HCT116 (cell line): Measurements from ENCODE around the gene GALNT11. TPM values are rescaled to one million over a fixed set of nuclear protein-coding genes. Genes with fewer than 3 reads are reported as not detected.

Experiments
- ATAC-seq: fragments of 200-7000 bp; cut with Tn5 transposase; 2 replicates; pipeline ENCODE4 v1.9.1; 2020; ENCODE audit warnings: mild to moderate bottlenecking, moderate library complexity
- BruUV-seq: library from RNA; stranded (reverse); fragments of 400-500 nt; replicated peaks from 2 replicates; lab custom pipeline; 2021; lab: Mats Ljungman, UMichigan
- CTCF ChIA-PET: fragments of 300-600 bp; sonication (Branson Sonifier 250); formaldehyde crosslinking; loops from one replicate; lab custom pipeline; 2021; ENCODE audit warnings: antibody characterized with exemption; lab: Charles Lee
- POLR2A ChIA-PET: fragments of 300-600, 350-600 bp; sonication (Branson Sonifier 250); formaldehyde crosslinking; loops from one replicate; lab custom pipeline; 2021; ENCODE audit warnings: antibody characterized with exemption; lab: Charles Lee
- RAD21 ChIA-PET, 2 experiments: fragments of 300-600 bp; sonication (Branson Sonifier 250); formaldehyde crosslinking; loops; one replicate each; lab custom pipeline; 2023; ENCODE audit warnings: low total read pairs in 2 of 2; ENCODE audit not compliant: uncharacterized antibody in 2 of 2, unreplicated experiment in 2 of 2, low non-redundant PET in 1 of 2; lab: Charles Lee
- DNase-seq: peaks from one replicate; pipeline ENCODE4 v3.0.0-alpha.2; 2010; ENCODE audit warnings: low read depth, low spot score
- H2AFZ ChIP-seq: fragments of 200-600 bp; shearing (Covaris generic), sonication (generic); 2 replicates; pipeline ENCODE4 v1.6.1; 2017; ENCODE audit warnings: low read depth, mixed run types, mixed read lengths, antibody characterized with exemption, low read length; ENCODE audit not compliant: poor library complexity, severe bottlenecking
- H3K27ac ChIP-seq: 2 replicates; pipeline ENCODE4 v1.5.1; 2012; ENCODE audit warnings: low read depth, low read length
- H3K27me3 ChIP-seq: fragments of 200-600 bp; sonication (generic); 2 replicates; pipeline ENCODE4 v1.6.1; 2016; ENCODE audit warnings: mixed run types, low read length, mixed read lengths; ENCODE audit not compliant: insufficient read depth
- H3K36me3 ChIP-seq, 2 experiments: fragments of 200-500 bp in 1 of 2; fragments of 200-600 bp in 1 of 2; sonication (Bioruptor generic) in 1 of 2; sonication (generic) in 1 of 2; 2 replicates each; pipeline versions ENCODE4 v1.5.1 to v1.6.1; 2014 to 2016; ENCODE audit warnings: low read length in 2 of 2, inconsistent platforms in 1 of 2, mixed read lengths in 1 of 2, mixed run types in 1 of 2; ENCODE audit not compliant: insufficient read depth in 2 of 2, control insufficient read depth in 1 of 2
- H3K4me1 ChIP-seq, 2 experiments: fragments of 200-600 bp in 1 of 2; sonication (generic) in 1 of 2; 2 replicates each; pipeline versions ENCODE4 v1.5.1 to v1.6.1; 2012 to 2017; ENCODE audit warnings: low read length in 2 of 2, inconsistent platforms in 1 of 2, mild to moderate bottlenecking in 1 of 2, mixed read lengths in 1 of 2, mixed run types in 1 of 2, moderate library complexity in 1 of 2; ENCODE audit not compliant: insufficient read depth in 2 of 2, control insufficient read depth in 1 of 2
- H3K4me2 ChIP-seq: fragments of 200-600 bp; sonication (generic); 2 replicates; pipeline ENCODE4 v1.6.1; 2017; ENCODE audit warnings: mixed run types, low read length, mixed read lengths
- H3K4me3 ChIP-seq, 2 experiments: fragments of 200-600 bp in 1 of 2; sonication (generic) in 1 of 2; replicated peaks in 1 of 2; 2 replicates each; pipeline ENCODE4 v1.5.1; 2011 to 2016; ENCODE audit warnings: low read length in 2 of 2, control low read depth in 1 of 2, low read depth in 1 of 2, mild to moderate bottlenecking in 1 of 2, mixed read lengths in 1 of 2, mixed run types in 1 of 2
- H3K79me2 ChIP-seq: fragments of 200-600 bp; sonication (generic); 2 replicates; pipeline ENCODE4 v1.6.1; 2017; ENCODE audit warnings: mild to moderate bottlenecking, mixed run types, low read length, moderate library complexity, mixed read lengths; ENCODE audit not compliant: insufficient read depth
- H3K9ac ChIP-seq: fragments of 200-600 bp; sonication (generic); 2 replicates; pipeline ENCODE4 v1.6.1; 2016; ENCODE audit warnings: low read length, mixed read lengths
- H3K9me2 ChIP-seq: fragments of 200-600 bp; sonication (generic), shearing (Covaris generic); 2 replicates; pipeline ENCODE4 v1.6.1; 2017; ENCODE audit warnings: mixed run types, mild to moderate bottlenecking, moderate library complexity; ENCODE audit not compliant: insufficient read depth
- H3K9me3 ChIP-seq, 2 experiments: fragments of 200-500 bp in 1 of 2; fragments of 200-600 bp in 1 of 2; sonication (Bioruptor generic) in 1 of 2; sonication (generic) in 1 of 2; 2 replicates each; pipeline ENCODE4 v1.6.1; 2014 to 2017; ENCODE audit warnings: low read length in 2 of 2, mixed read lengths in 2 of 2, inconsistent platforms in 1 of 2, low read depth in 1 of 2, mild to moderate bottlenecking in 1 of 2, mixed run types in 1 of 2, moderate library complexity in 1 of 2; ENCODE audit not compliant: control insufficient read depth in 1 of 2, insufficient read depth in 1 of 2
- H4K20me1 ChIP-seq: fragments of 200-600 bp; sonication (generic), shearing (Covaris generic); 2 replicates; pipeline ENCODE4 v1.6.1; 2017; ENCODE audit warnings: mixed run types, mild to moderate bottlenecking, moderate library complexity; ENCODE audit not compliant: insufficient read depth
- ELF1 ChIP-seq: IDR thresholded peaks from 2 replicates; pipeline ENCODE4 v1.6.1; 2012; ENCODE audit warnings: low read depth, borderline replicate concordance
- RAD21 ChIP-seq: IDR thresholded peaks from 2 replicates; pipeline ENCODE4 v1.6.1; 2012; ENCODE audit warnings: low read depth, mild to moderate bottlenecking
- intact Hi-C: fragments of 100-400 bp; cut with micrococcal nuclease; formaldehyde crosslinking; loops from 2 replicates; pipeline ENCODE4 v1.10.0; 2022
- total RNA-seq: library from RNA; stranded (reverse); gene quantifications from one replicate; pipeline ENCODE4 v1.2.1, GENCODE V29; 2021; ENCODE audit not compliant: unreplicated experiment
- TF ChIP-seq, protein P1 (sequence below): IDR thresholded peaks from 2 replicates; pipeline ENCODE4 v1.6.1; 2011; ENCODE audit warnings: mild to moderate bottlenecking, low read length, moderate library complexity; ENCODE audit not compliant: insufficient replicate concordance; ENCODE audit errors: extremely low read depth
- TF ChIP-seq, protein P2 (sequence below), 3 experiments: fragments of 200-600 bp in 1 of 3; sonication (generic) in 1 of 3; IDR thresholded peaks in 2 of 3; conservative IDR thresholded peaks in 1 of 3; 2 replicates each; pipeline ENCODE4 v1.5.1; 2012 to 2017; ENCODE audit warnings: low read depth in 2 of 3, low read length in 2 of 3, antibody characterized with exemption in 1 of 3, borderline replicate concordance in 1 of 3, control low read depth in 1 of 3, mild to moderate bottlenecking in 1 of 3, mixed read lengths in 1 of 3, mixed run types in 1 of 3, moderate library complexity in 1 of 3; ENCODE audit not compliant: insufficient read depth in 1 of 3

GALNT11 gene
- total RNA-seq, 1 experiment from 2014 or later: 28.9 TPM

DNA sequence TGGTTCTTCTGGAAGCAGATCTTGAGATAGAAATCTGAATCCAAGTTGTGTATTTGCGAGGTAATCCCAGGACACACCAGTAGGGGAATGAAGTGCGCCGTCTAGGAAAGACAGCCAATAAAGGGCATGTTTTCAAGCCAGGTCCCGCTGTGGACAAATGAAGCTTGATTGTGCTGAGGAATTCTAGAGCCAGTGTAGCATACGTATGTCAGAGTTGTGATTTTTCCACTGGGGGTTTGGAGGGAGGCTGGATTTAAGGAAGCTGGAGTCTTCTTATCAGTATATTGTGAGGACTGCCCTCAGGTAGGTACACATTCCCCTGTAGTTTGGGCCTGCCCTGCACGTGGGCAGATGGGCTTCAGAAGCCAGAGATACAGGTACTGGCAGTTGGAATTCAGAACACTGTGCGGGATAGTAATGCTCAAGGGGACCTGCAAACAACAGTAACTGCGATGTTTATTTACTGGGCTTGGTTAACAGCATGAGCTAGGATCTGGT is 50.9 kb downstream of the GALNT11 start:
- BruUV-seq: no TSS peak
- no peaks in the 10 kb centered on the region for H3K27me3 ChIP-seq
- POLR2A ChIA-PET: interaction anchor here (0.6 to 0.7 kb wide), 2 partner anchors 10 to 520 kb away, joined by 3 to 5 read pairs; no protein-coding TSS in a partner anchor
- intact Hi-C loops: no loop called here
- no peaks in the 10 kb centered on the region for H3K36me3 ChIP-seq
- CTCF ChIA-PET: no interaction called here
- no peak overlapping the region for H3K9ac ChIP-seq
- ATAC-seq (peak; percentile 91), DNase-seq (peak; percentile 16)
- no peak overlapping the region for H3K4me2 ChIP-seq
- H3K79me2 ChIP-seq: peaks cover 15% of the 10 kb centered on the region; the same call in 1 of the 2 replicates
- no peaks in the 10 kb centered on the region for H4K20me1 ChIP-seq
- H3K4me3 ChIP-seq: no peak overlapping the region
- peak; percentile 59 for TF ChIP-seq RAD21
- TF ChIP-seq, protein P1, sequence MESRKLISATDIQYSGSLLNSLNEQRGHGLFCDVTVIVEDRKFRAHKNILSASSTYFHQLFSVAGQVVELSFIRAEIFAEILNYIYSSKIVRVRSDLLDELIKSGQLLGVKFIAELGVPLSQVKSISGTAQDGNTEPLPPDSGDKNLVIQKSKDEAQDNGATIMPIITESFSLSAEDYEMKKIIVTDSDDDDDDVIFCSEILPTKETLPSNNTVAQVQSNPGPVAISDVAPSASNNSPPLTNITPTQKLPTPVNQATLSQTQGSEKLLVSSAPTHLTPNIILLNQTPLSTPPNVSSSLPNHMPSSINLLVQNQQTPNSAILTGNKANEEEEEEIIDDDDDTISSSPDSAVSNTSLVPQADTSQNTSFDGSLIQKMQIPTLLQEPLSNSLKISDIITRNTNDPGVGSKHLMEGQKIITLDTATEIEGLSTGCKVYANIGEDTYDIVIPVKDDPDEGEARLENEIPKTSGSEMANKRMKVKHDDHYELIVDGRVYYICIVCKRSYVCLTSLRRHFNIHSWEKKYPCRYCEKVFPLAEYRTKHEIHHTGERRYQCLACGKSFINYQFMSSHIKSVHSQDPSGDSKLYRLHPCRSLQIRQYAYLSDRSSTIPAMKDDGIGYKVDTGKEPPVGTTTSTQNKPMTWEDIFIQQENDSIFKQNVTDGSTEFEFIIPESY: no peak
- TF ChIP-seq, protein P2, sequence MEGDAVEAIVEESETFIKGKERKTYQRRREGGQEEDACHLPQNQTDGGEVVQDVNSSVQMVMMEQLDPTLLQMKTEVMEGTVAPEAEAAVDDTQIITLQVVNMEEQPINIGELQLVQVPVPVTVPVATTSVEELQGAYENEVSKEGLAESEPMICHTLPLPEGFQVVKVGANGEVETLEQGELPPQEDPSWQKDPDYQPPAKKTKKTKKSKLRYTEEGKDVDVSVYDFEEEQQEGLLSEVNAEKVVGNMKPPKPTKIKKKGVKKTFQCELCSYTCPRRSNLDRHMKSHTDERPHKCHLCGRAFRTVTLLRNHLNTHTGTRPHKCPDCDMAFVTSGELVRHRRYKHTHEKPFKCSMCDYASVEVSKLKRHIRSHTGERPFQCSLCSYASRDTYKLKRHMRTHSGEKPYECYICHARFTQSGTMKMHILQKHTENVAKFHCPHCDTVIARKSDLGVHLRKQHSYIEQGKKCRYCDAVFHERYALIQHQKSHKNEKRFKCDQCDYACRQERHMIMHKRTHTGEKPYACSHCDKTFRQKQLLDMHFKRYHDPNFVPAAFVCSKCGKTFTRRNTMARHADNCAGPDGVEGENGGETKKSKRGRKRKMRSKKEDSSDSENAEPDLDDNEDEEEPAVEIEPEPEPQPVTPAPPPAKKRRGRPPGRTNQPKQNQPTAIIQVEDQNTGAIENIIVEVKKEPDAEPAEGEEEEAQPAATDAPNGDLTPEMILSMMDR (IDR thresholded peaks at IDR 0.05 in 2 of 3, conservative IDR thresholded peaks at IDR 0.05 in 1 of 3; ENCODE audit: borderline replicate concordance in 1 of 3, insufficient read depth in 1 of 3, low read depth in 2 of 3, low read length in 2 of 3): peak; percentile 29 to 73 (median 70); a peak in 4 of 6 replicates
- no peak for TF ChIP-seq ELF1
- H3K9me2 ChIP-seq: no peaks in the 10 kb centered on the region
- no peaks in the 10 kb centered on the region for H3K9me3 ChIP-seq
- peaks cover 2 to 8% of the 10 kb centered on the region in 2 experiments; a peak in 2 of 4 replicates for H3K4me1 ChIP-seq
- RAD21 ChIA-PET: no interaction called here
- no peak overlapping the region for H3K27ac ChIP-seq
- no peak overlapping the region for H2AFZ ChIP-seq
